HFF-Myc (cell line): ENCODE data around the gene AKAP8.

Experiments
- DNase-seq: peaks from one replicate; pipeline ENCODE4 v3.0.0-alpha.2; 2011; ENCODE audit warnings: low read depth; ENCODE audit errors: extremely low read depth
- H3K4me3 ChIP-seq: replicated peaks from 2 replicates; pipeline ENCODE4 v1.5.1; 2011; ENCODE audit warnings: low read depth, mild to moderate bottlenecking, control low read depth, low read length
- CTCF ChIP-seq: IDR thresholded peaks from 2 replicates; pipeline ENCODE4 v1.5.1; 2012; ENCODE audit warnings: mild to moderate bottlenecking, low read depth, low read length, control low read depth; ENCODE audit errors: missing control alignments

The AKAP8 gene

GRCh38 chr19:15313649-15314279 lies 65.8 kb downstream of the AKAP8 start:
- no peak for TF ChIP-seq CTCF
- no peak for DNase-seq

GRCh38 chr19:15307169-15307568 lies 72.4 kb downstream of the AKAP8 start:
- no peak for DNase-seq
- H3K4me3 ChIP-seq, result no peak overlapping the region
- no peak for TF ChIP-seq CTCF

More at GRCh38 chr19:15313649-15314279, 65.8 kb downstream of the AKAP8 start:
- H3K4me3 ChIP-seq, result no peak overlapping the region

- TF ChIP-seq CTCF, result no peak
- H3K4me3 ChIP-seq, result no peak overlapping the region
- no peak for DNase-seq
These were observed 73.8 kb downstream of the AKAP8 start for GRCh38 chr19:15305582-15306334.

GRCh38 chr19:15304140-15304705 lies 75.4 kb downstream of the AKAP8 start:
- TF ChIP-seq CTCF, result no peak
- H3K4me3 ChIP-seq, result no peak overlapping the region
- no peak for DNase-seq
